GM12878 (cell line): Measurements from ENCODE around the gene COL18A1. TPM values are rescaled to one million over a fixed set of nuclear protein-coding genes. Genes with fewer than 3 reads are reported as not detected.

Experiments used
- ATAC-seq: fragments of 200-7000 bp; cut with Tn5 transposase; 3 replicates; pipeline ENCODE4 v1.9.1; 2020; ENCODE audit warnings: mild to moderate bottlenecking, moderate library complexity
- BruUV-seq: library from RNA; stranded (reverse); fragments of 400-500 nt; replicated peaks from 2 replicates; lab custom pipeline; 2021; lab: Mats Ljungman, UMichigan
- CTCF ChIA-PET: fragments of 300-600 bp; sonication (Branson Sonifier 250); formaldehyde crosslinking; extraction: SDS; loops from one replicate; lab custom pipeline; 2021; ENCODE audit warnings: inconsistent platforms; lab: Yijun Ruan, JAX
- POLR2A ChIA-PET: fragments of 350-600 bp; formaldehyde crosslinking; extraction: SDS; loops from one replicate; lab custom pipeline; 2021; ENCODE audit warnings: inconsistent platforms; lab: Charles Lee
- RAD21 ChIA-PET: fragments of 300-600 bp; sonication (Branson Sonifier 250); formaldehyde crosslinking; loops from one replicate; lab custom pipeline; 2023; ENCODE audit warnings: antibody characterized with exemption; ENCODE audit not compliant: unreplicated experiment; lab: Charles Lee
- SMC1A ChIA-PET: fragments of 300-600 bp; sonication (Branson Sonifier 250); formaldehyde crosslinking; loops from one replicate; lab custom pipeline; 2023; ENCODE audit not compliant: unreplicated experiment, uncharacterized antibody; lab: Charles Lee
- DNase-seq: peaks from one replicate; pipeline ENCODE4 v3.0.0-alpha.2; 2011; ENCODE audit warnings: low read depth, low spot score
- FAIRE-seq: peaks from 3 replicates; lab custom pipeline; 2011; peaks lifted over from hg19 to GRCh38; lab: Jason Lieb, UNC
- H2AFZ ChIP-seq: 2 replicates; pipeline ENCODE4 v1.6.0; 2011; ENCODE audit warnings: low read depth, low read length, control low read depth; ENCODE audit not compliant: control insufficient read depth
- H3K27ac ChIP-seq: 2 replicates; pipeline ENCODE4 v1.5.1; 2011; ENCODE audit warnings: control low read depth; ENCODE audit not compliant: control insufficient read depth, insufficient read depth
- H3K27me3 ChIP-seq, 2 experiments: replicated peaks in 1 of 2; 2 replicates each; pipeline versions ENCODE4 v1.6.0 to v1.6.1; 2011; ENCODE audit warnings: low read length in 1 of 2; ENCODE audit not compliant: control insufficient read depth in 2 of 2, insufficient read depth in 2 of 2
- H3K36me3 ChIP-seq, 2 experiments: 2 replicates each; pipeline ENCODE4 v1.5.1; 2011; ENCODE audit warnings: low read length in 1 of 2; ENCODE audit not compliant: control insufficient read depth in 2 of 2, insufficient read depth in 2 of 2
- H3K4me1 ChIP-seq: 2 replicates; pipeline ENCODE4 v1.6.1; 2011; ENCODE audit warnings: mild to moderate bottlenecking, low read length, moderate library complexity, mixed read lengths; ENCODE audit not compliant: control insufficient read depth, insufficient read depth
- H3K4me2 ChIP-seq: 2 replicates; pipeline ENCODE4 v1.6.0; 2011; ENCODE audit warnings: control low read depth; ENCODE audit not compliant: control insufficient read depth, insufficient read depth
- H3K4me3 ChIP-seq: fragments of 200-600 bp; sonication (generic); 2 replicates; pipeline ENCODE4 v1.5.1; 2016
- H3K79me2 ChIP-seq: 2 replicates; pipeline ENCODE4 v1.6.0; 2011; ENCODE audit warnings: low read length; ENCODE audit not compliant: control insufficient read depth, insufficient read depth
- H3K9ac ChIP-seq: 2 replicates; pipeline ENCODE4 v1.8.0; 2011; ENCODE audit warnings: low read length, control low read depth, mixed read lengths; ENCODE audit not compliant: control insufficient read depth, insufficient read depth
- H3K9me3 ChIP-seq: replicated peaks from 3 replicates; pipeline ENCODE4 v1.5.1; 2011; ENCODE audit warnings: mild to moderate bottlenecking, low read length; ENCODE audit not compliant: control insufficient read depth, insufficient read depth
- H4K20me1 ChIP-seq: 2 replicates; pipeline ENCODE4 v1.6.0; 2011; ENCODE audit not compliant: control insufficient read depth, insufficient read depth
- HDGF ChIP-seq: fragments of 450-650 bp; IDR thresholded peaks from 2 replicates; pipeline ENCODE4 v1.6.1; 2016; ENCODE audit warnings: antibody characterized with exemption
- IRF3 ChIP-seq: fragments of 450-650 bp; IDR thresholded peaks from 2 replicates; pipeline ENCODE4 v1.6.1; 2014; ENCODE audit warnings: mild to moderate bottlenecking
- MEF2A ChIP-seq: IDR thresholded peaks from 2 replicates; pipeline ENCODE4 v1.6.1; 2011; ENCODE audit warnings: low read depth, mild to moderate bottlenecking, low read length, moderate library complexity; ENCODE audit not compliant: insufficient read depth
- RAD21 ChIP-seq: IDR thresholded peaks from 2 replicates; pipeline ENCODE4 v1.6.1; 2011; ENCODE audit warnings: mild to moderate bottlenecking, low read depth, low read length, moderate library complexity; ENCODE audit not compliant: insufficient read depth
- TCF7 ChIP-seq: IDR thresholded peaks from 2 replicates; pipeline ENCODE4 v1.6.1; 2014; ENCODE audit warnings: antibody characterized with exemption, borderline replicate concordance
- YY1 ChIP-seq: IDR thresholded peaks from 2 replicates; pipeline ENCODE4 v1.6.1; 2011; ENCODE audit warnings: low read depth, mild to moderate bottlenecking, low read length
- WGBS: methylation state at CpG from one replicate; pipeline ENCODE4 v1.1.6; 2016; ENCODE audit warnings: low lambda C conversion rate; ENCODE audit not compliant: insufficient replicate concordance, insufficient coverage; ENCODE audit errors: missing lambda C conversion rate; 5-methylcytosine and 5-hydroxymethylcytosine counted together
- in situ Hi-C: fragments of 300-500 bp; cut with MboI; formaldehyde crosslinking; loops from 9 replicates; pipeline ENCODE4 v1.14.3; 2018; ENCODE audit warnings: mixed read lengths
- intact Hi-C: fragments of 100-400 bp; cut with micrococcal nuclease; formaldehyde crosslinking; loops from one replicate; pipeline ENCODE4 v1.14.2; 2022; ENCODE audit not compliant: unreplicated experiment
- polyA plus RNA-seq, 11 experiments: library from polyadenylated mRNA; depleted of rRNA in 4 of 11; unstranded in 6 of 11; stranded (reverse) in 5 of 11; fragments of >200 nt; fragmentation: Nextera tagmentation in 4 of 11; fragmentation: Illumina TruSeq in 1 of 11; extraction: Ambion mirVana in 4 of 11; extraction: Trizol in 1 of 11; gene quantifications; 1 replicate in 1 of 11; 2 replicates in 10 of 11; pipeline versions ENCODE4 v1.2.1 to v1.2.3, GENCODE V29; 2011 to 2016; ENCODE audit warnings: inconsistent platforms in 2 of 11, missing spikeins in 2 of 11, low read depth in 1 of 11
- total RNA-seq, 4 experiments: library from RNA; depleted of rRNA in 3 of 4; stranded (reverse); fragments of >200 nt in 3 of 4; fragmentation: Illumina TruSeq in 1 of 4; extraction: Trizol in 1 of 4; gene quantifications; 2 replicates each; pipeline versions ENCODE4 v1.2.1 to v1.2.3, GENCODE V29; 2013 to 2021

Gene COL18A1
- total and polyA plus RNA-seq, 10 of the 15 experiments (the other 5 are each of a cell fraction or from before 2014, with no cell fraction given) = under 0.01 to 0.49 (median 0.09) TPM; not detected in 3

DNA sequence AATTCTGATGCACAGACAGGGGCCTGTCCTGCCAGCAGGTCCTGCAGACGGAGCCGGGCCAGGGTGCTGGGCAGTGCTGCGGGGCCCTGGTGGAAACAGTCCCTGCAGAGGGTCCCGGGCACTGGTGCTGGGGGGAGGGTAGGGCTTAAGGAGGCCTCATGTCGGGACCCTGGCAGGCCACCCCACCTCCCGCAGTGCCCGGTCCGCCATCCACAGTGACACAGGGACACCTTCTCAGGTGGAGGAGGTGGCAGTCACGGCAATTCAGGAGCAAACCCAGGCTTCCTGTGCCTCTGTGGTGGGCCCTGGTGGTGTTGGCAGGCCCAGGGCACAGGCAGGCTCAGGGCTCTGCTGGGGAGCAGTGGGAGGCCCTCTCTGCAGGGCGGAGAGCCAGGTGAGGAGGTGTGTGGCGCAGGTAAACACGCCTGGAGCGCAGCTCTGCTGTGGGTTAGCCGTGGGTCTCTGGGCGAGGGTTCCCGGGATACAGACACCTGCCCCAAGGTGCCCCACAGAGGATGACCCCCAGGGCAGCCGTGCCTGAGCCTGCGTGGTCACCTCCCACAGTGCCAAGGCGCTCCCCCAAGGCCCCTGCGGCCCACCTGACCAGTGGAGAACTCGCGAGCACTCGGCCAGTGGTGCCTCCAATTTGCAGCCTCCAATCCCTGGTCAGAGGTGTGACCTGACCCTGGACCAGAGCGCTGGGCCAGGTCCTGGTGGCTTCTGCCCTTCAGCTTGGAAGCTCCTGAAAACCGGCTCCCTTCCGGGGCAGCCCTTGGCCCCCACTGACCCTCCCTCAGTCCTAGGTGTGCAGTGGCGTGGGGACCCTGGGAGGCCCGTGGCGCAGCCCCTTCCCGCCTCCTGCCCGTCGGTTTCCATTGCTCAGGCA, 19.2 kb downstream of the COL18A1 start:
- POLR2A ChIA-PET = no interaction called here
- no peaks in the 10 kb centered on the region for H3K36me3 ChIP-seq
- no TSS peak for BruUV-seq
- FAIRE-seq (no peak), ATAC-seq (no peak), DNase-seq (no peak)
- CTCF ChIA-PET = no interaction called here
- H3K27me3 ChIP-seq = peaks cover 0 to 2% of the 10 kb centered on the region in 2 experiments; a peak in 1 of 4 replicates
- SMC1A ChIA-PET = no interaction called here
- TF ChIP-seq IRF3 (no peak), YY1 (no peak), HDGF (no peak), TCF7 (no peak), RAD21 (no peak), MEF2A (no peak)
- H3K4me2 ChIP-seq = no peak overlapping the region
- no peak overlapping the region for H3K9ac ChIP-seq
- H2AFZ ChIP-seq = no peak overlapping the region
- 35% methylated on average over 31 of the region's 32 CpGs for WGBS
- no peak overlapping the region for H3K4me3 ChIP-seq
- H3K4me1 ChIP-seq = no peaks in the 10 kb centered on the region
- H3K79me2 ChIP-seq = no peaks in the 10 kb centered on the region
- in situ Hi-C loops (no loop called here), intact Hi-C loops (no loop called here)
- no peaks in the 10 kb centered on the region for H4K20me1 ChIP-seq
- RAD21 ChIA-PET = no interaction called here
- H3K9me3 ChIP-seq = no peaks in the 10 kb centered on the region
- no peak overlapping the region for H3K27ac ChIP-seq
